GM19452 (cell line): ENCODE results near the gene SLC16A6.
"Not testable (repeated sequence)": the region's sequence is repeated elsewhere in the genome, so short reads cannot be mapped to it uniquely, and the experiment has no call there.

ENCODE experiments used
- ATAC-seq: cut with Tn5 transposase; IDR thresholded peaks from one replicate; pipeline ENCODE4 v1.9.1; 2021; ENCODE audit not compliant: unreplicated experiment

The SLC16A6 gene

GRCh38 chr17:68253426-68253825 lies 37.5 kb downstream of the SLC16A6 start:
- ATAC-seq: not testable (repeated sequence)

- no peak for ATAC-seq
Observed at GRCh38 chr17:68249354-68249765, 41.6 kb downstream of the SLC16A6 start.

GRCh38 chr17:68248891-68249290 lies 42.0 kb downstream of the SLC16A6 start:
- ATAC-seq: no peak

GRCh38 chr17:68248199-68248825 lies 42.6 kb downstream of the SLC16A6 start:
- peak; percentile 11 for ATAC-seq

- peak; percentile 84 for ATAC-seq
Observed at GRCh38 chr17:68247445-68248198, 43.3 kb downstream of the SLC16A6 start, which contains the start of gene AMZ2. AMZ2 (plus strand) TSS chr17:68248043; CDS start chr17:68250188, 2,145 bp downstream.

GRCh38 chr17:68246271-68247028 lies 44.5 kb downstream of the SLC16A6 start:
- ATAC-seq: no peak

GRCh38 chr17:68239632-68240366 lies 51.1 kb downstream of the SLC16A6 start:
- ATAC-seq: no peak

- ATAC-seq: no peak
Observed at GRCh38 chr17:68238871-68239253, 52.1 kb downstream of the SLC16A6 start.

- ATAC-seq: peak; percentile 1
Observed at GRCh38 chr17:68238164-68238870, 52.6 kb downstream of the SLC16A6 start.

GRCh38 chr17:68237369-68238163 lies 53.4 kb downstream of the SLC16A6 start:
- peak; percentile 67 for ATAC-seq

- ATAC-seq: peak; percentile 2
Observed at GRCh38 chr17:68235336-68235791, 55.6 kb downstream of the SLC16A6 start.

- ATAC-seq: peak; percentile 38
Observed at GRCh38 chr17:68234726-68235335, 56.1 kb downstream of the SLC16A6 start.

- not testable (repeated sequence) for ATAC-seq
Observed at GRCh38 chr17:68232741-68233140, 58.2 kb downstream of the SLC16A6 start.

- ATAC-seq: no peak
Observed at GRCh38 chr17:68231541-68231940, 59.4 kb downstream of the SLC16A6 start.

GRCh38 chr17:68231131-68231530 lies 59.8 kb downstream of the SLC16A6 start:
- not testable (repeated sequence) for ATAC-seq

GRCh38 chr17:68229619-68230018 lies 61.3 kb downstream of the SLC16A6 start:
- ATAC-seq: no peak

GRCh38 chr17:68228817-68229570 lies 61.9 kb downstream of the SLC16A6 start:
- no peak for ATAC-seq

- not testable (repeated sequence) for ATAC-seq
Observed at GRCh38 chr17:68228039-68228680, 62.8 kb downstream of the SLC16A6 start.
